NCI-H2107 treated with DMSO at 0.1 percent for 48 hours (cell line): Measurements from ENCODE around the gene TPST2.

Experiments used
- DNase-seq: peaks from one replicate; lab custom pipeline; 2025; ENCODE audit not compliant: unreplicated experiment; lab: John Stamatoyannopoulos, UW

Gene TPST2

GRCh38 chr22:26610996-26611395, 21.1 kb upstream of the TPST2 start:
- no peak for DNase-seq

- no peak for DNase-seq
These were observed 20.4 kb upstream of the TPST2 start for GRCh38 chr22:26610072-26610958.

DNA sequence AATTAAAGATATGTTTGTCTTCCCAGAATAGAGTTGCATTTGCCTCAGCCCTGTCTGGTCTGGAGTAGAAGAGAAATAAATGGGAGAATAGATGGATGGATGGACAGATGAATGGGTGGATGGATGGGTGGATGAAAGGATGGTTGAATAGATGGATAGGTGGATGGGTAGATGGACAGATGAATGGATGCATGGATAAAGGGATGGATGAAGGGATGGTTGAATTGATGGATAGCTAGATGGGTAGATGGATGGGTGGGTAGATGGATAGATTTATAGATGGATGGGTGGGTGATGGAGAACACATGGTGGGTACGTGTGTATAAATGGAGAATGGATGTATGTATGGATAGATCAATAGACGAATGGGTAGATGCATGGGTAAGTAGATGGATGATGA, 19.4 kb upstream of the TPST2 start:
- no peak for DNase-seq

DNA sequence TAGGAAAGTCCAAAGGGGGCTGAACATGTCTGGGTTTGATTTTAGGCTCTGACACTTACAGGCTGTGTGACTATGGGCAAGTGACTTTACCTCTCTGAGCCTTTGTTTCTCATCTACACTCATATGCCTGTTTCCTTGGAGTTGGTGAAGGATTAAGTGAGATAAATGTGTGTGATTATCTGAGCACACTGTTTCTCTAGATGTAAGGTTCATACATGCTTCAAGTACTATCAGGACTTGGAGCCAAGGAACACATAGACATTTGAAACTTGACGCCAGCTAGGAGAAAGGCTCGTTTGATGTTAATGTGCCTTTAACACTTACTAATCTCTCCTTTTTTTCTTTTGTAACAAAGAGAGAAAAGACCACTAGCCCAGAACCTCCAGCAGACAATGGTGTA, 18.2 kb upstream of the TPST2 start:
- peak; percentile 57 for DNase-seq

DNA sequence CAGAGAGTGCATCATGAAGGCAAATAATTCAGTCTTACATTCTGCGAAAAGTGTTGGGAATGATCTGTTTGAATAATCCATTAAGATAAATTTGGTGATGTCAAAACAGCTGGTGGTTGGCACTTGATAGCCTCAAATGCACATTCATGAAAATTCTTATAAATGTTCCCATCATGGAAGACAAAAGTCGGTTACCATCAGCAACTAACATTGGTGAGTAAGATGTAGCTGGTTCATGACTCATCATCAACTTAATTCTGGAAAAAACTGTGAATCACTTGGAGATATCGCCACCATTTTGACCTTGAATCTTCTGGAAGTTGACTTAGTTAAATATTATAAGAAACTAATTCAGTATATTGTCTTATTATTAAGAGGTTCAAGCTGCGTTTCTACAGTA, 16.7 kb upstream of the TPST2 start:
- DNase-seq: no peak

DNA sequence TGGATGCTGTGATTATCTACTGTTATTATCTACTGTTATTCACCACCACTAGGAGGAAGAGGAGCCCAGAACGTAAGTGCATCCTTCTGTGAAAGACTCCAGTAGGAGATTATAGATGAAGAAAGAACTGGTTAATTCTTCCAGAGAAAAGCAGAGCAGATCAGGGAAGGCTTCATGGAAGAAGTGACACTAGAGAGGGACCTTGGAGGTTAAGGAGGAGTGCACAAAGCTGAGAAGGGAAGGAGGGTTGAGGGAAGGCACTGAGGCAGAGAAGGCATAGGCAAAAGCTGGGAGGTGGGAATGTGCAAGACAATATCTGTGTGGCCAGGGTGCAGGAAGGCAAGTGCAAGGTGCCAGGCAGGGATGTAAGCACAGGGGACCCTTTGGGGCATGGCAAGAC, 14.4 kb upstream of the TPST2 start:
- no peak for DNase-seq

DNA sequence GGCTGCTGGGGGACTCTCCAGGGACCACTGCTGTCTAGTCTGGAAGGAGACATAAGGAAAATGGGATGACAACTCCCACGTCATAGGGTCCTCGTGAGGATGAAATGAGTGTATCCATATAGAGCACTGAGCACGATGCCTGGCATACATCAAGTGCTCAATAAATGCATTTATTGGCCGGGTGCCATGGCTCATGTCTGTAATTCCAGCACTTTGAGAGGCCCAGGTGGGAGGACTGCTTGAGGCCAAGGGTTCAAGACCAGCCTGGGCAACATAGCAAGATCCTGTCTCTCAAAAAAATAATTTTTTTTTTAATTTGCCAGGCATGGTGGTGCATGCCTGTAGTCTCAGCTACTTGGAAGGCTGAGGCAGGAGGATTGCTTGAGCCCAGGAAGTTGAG, 12.2 kb upstream of the TPST2 start:
- DNase-seq: no peak

DNA sequence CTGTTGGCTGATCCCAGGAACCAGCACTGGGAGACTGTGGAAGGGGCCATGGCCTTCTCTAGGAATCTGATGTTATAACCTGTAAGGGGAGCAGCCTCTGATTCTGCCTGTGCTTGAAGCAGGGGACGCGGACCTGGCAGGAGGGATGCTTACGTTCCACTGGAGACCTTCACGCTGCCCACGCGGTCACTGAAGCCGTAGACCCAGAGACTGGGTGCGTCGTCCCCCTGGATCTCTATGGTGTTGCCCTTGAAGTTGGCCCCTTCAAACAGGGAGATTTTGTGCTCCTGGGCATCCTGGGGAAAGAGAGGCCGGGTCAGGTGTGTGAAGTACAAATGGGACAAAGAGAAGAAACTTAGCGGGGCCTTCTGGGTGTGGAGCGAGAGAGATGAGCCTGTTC, 11.8 kb upstream of the TPST2 start:
- no peak for DNase-seq

GRCh38 chr22:26599505-26599904, 9.6 kb upstream of the TPST2 start:
- no peak for DNase-seq

DNA sequence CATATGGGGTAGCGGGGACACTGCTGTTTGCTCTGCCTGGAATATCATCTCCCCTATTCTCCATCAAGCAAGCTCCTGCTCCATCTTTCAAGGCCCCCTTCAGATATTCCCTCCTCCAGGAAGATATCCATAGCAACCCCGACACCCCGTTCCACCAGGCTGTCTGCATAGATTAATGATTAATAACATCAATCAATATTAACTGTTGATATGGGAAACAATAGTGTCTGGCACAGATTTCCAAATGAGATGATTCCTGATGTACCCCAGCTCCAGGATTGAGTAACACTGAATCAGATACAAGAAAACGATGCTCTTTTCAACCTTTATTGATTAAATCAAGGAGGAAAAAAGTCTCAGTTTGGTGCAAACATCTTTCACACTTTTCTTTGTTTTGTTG, 7.5 kb upstream of the TPST2 start:
- DNase-seq: no peak

- DNase-seq: no peak
These were observed 7.1 kb upstream of the TPST2 start for GRCh38 chr22:26597026-26597425.

DNA sequence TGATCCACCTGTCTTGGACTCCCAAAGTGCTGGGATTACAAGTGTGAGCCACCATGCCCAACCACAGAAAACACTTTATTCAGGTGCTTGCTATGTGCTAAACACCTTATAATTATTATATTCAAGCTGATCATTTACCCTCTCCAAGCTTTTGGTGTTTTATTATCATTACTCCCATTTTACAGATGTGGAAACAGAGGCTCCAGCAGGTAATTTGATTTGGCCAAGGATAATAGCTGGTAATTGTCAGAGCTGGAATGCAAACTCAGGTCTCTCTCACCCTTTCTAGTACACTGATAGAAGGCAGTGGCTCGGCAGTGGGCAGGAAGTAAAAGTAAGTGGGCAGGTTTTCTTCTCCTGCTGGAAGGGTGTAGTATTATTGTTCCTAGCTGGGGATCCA, 3.8 kb upstream of the TPST2 start:
- no peak for DNase-seq

DNA sequence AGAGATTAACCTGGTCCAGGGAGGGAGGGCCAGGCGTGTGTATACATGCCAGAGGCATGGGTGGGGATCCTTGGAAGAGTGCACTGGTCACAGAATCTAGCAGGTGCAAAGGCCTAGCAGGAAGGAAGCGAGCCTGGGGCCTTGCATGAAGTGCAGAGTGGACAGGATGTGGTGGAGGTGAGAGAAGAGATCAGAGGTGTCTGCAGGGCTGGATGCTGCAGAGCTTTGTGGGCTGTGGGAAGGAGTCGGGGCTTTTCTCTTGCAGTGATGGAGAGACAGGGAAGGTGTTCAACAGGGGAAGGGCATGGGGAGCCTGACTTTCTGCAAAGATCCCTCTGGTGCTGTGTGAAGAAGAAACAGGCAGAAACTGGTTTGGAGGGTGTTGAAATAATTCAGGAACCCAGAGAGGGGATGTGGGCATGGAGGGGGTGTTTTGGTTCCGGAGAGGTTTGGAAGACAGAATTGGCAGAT, 2.5 kb upstream of the TPST2 start:
- no peak for DNase-seq

DNA sequence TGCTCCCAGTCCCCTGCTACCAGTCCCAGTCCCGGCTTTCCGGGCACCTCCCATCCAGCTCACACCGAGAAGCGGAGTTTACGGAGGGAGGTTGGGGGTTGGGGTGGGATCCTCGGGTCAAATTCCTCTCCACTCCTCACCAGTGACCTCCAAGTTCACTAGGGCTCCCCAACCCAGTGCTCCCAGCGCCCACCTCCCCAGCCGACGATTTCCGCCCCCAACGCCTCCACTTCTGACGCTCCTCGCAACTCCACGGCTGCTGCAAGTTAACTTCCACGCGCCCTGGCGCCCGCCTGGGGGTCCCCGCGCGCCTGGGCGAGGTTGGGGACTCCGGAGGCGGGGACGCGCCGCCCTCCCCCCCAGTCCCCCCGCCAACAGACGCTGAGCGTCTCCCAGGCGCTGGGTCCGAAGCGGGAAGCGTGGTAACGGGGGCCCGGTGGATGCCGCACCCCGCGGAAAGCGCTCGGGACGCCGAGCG, 526 bp downstream of the TPST2 start:
- DNase-seq: no peak

- no peak for DNase-seq
These were observed 1.1 kb downstream of the TPST2 start for GRCh38 chr22:26588729-26589366.

DNA sequence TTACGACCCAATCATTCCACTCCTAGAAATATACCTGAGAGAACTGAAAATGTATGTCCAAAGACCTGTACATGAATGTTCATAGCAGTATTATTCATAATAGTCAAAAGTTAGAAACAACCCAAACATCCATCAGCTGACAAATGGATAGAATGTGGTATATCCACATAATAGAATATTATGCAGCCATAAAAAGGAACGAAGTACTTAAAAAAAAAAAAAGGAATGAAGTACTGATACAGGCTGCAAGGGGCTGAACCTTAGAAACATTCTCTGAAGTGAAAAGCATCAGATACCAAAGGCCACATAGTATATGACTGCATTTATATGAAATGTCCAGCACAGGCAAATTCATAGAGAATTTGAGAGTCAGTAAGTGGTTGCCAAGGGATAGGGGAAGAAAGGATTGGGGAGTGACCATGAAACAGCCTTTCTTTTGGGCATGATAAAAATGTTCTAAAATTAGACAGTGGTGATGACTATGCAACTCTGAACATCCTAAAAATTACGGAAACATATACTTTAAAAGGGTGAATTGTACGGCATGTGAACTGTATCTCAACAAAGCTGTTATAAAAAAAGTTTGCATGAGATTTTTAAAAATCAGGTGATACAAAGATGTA, 1.8 kb downstream of the TPST2 start:
- no peak for DNase-seq

DNA sequence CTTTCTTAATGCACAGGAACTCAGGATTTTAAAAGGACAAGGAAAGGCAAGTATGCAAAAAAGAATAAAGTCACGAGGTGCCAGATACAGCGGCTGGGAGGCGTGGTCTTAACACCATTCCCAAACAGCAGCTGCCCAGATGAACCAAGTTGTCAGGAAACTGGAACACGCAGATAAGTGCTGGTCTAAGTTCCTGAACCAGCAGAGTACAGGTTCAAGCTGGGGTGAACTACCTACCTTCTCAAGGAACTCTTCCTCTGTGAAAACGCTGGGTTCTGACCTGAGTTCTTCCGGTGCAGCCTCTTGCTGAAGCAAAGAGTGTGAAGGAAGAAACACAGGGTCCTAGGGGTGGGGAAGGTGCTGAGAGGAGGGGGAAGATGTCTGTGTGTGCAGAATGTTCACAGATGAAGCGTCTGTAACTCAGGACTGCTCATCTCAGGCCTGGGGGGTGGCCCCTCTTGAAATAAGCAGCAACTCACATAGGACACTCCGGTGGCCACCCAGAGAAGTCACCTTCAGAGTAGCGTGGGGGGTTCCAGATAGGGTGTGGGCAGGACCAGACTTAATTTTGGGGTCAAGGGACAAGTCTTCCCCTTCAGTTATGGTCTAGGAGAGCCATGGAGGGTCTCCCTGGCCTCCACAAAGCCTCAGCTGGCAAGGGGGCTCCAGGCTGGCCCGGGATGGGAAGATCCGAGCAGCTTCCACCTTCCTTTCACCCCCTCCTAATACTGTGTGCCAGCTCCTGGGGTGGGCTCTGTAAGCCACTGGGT, 3.2 kb downstream of the TPST2 start:
- no peak for DNase-seq

DNA sequence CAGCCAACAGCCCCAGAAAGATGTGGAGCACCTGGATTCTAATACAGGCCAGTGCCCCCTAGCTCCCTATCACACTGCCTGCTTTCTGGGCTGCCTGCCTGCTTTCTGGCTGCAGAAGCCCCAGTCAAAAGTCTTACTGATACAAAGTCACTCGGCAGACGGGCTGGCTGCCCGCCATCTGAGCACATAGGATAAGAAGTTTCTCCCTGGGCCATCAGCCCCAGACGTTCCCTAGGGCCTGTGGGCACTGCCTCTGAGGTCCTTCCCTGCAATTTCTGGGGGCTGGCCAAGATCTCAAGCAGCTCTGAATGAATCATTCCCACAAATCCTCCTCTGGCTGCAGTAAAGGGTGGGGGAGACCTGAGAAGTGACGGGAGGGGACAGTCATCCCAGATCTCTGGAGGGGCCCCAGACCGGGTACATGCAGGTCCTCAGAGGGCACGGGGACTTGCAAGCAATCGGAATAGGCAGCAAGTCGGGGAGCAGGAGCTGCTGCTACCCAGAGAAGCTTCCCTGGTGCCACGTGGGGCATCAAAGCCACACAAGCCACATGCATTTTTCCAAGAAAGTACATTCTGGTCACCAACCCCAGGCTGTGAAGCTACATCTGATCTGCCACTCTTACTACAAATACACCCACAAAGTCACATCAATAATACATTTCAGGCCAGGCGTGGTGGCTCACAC, 4.7 kb downstream of the TPST2 start:
- DNase-seq: no peak

DNA sequence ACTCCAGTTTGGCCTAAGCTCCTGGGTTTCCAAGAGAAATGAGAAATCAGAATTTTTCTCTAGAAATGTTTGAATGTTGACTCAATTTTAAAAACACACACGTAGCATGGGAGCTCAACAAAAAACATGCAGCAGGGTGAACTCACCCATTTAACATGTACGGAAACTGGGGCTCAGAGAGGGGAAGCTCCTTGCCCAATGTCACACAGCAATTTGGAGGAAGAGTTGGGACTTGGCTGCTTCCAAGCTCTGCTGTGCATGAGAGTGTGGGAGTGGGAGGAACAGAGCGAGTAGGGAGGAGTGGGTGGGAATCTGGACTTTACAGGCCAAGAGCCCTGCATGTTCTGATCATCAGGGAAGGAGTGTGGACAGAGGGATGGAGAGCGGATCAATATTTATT, 5.9 kb downstream of the TPST2 start:
- no peak for DNase-seq

- DNase-seq: no peak
These were observed 8.2 kb downstream of the TPST2 start for GRCh38 chr22:26581633-26582168.
